Activated B cell treated with CpG ODN at 0.5 μM for 24 hours (primary cell): ENCODE measurements around the gene SYNJ1. TPM values are rescaled to one million over a fixed set of nuclear protein-coding genes. Genes with fewer than 3 reads are reported as not detected.

ENCODE experiments used
- ATAC-seq: fragments of 200-7000 bp; cut with Tn5 transposase; one replicate; pipeline ENCODE4 v1.10.0; 2021; ENCODE audit warnings: low read depth, mild to moderate bottlenecking, moderate library complexity
- CTCF ChIA-PET: fragments of 350-600 bp; sonication (Branson Sonifier 250); formaldehyde crosslinking; loops from one replicate; lab custom pipeline; 2021; ENCODE audit warnings: antibody characterized with exemption; lab: Charles Lee
- POLR2A ChIA-PET: fragments of 350-600 bp; sonication (Branson Sonifier 250); formaldehyde crosslinking; loops from one replicate; lab custom pipeline; 2021; ENCODE audit warnings: antibody characterized with exemption; lab: Charles Lee
- DNase-seq: peaks from one replicate; pipeline ENCODE4 v3.0.0; 2022
- H3K27ac Mint-ChIP-seq: one replicate; pipeline ENCODE4 v1.8.0; 2020; ENCODE audit warnings: mixed read lengths
- H3K27me3 Mint-ChIP-seq: one replicate; pipeline ENCODE4 v1.8.0; 2021; ENCODE audit warnings: mixed read lengths
- H3K36me3 Mint-ChIP-seq: one replicate; pipeline ENCODE4 v1.8.0; 2021; ENCODE audit warnings: low read depth, mixed read lengths
- H3K4me1 Mint-ChIP-seq: one replicate; pipeline ENCODE4 v1.8.0; 2021; ENCODE audit warnings: mixed read lengths
- H3K4me3 Mint-ChIP-seq: one replicate; pipeline ENCODE4 v1.8.0; 2020; ENCODE audit warnings: mild to moderate bottlenecking, mixed read lengths
- H3K9me3 Mint-ChIP-seq: one replicate; pipeline ENCODE4 v1.8.0; 2020; ENCODE audit warnings: mixed read lengths
- CTCF ChIP-seq: fragments of 200-600 bp; IDR thresholded peaks from one replicate; pipeline ENCODE4 v1.8.0; 2022; ENCODE audit warnings: antibody characterized with exemption, mild to moderate bottlenecking
- intact Hi-C: fragments of 100-400 bp; cut with micrococcal nuclease; formaldehyde crosslinking; loops from one replicate; pipeline ENCODE4 v1.15.1; 2024
- total RNA-seq: library from RNA; stranded (reverse); gene quantifications from 2 replicates; pipeline ENCODE4 v1.2.3, GENCODE V29; 2022

The SYNJ1 gene
- total RNA-seq, 1 donor from 2014 or later, result 5.2 TPM

GRCh38 chr21:32770871-32771523, 43.2 kb upstream of the SYNJ1 start:
- Mint-ChIP-seq H3K36me3 (peaks cover 41% of the 10 kb centered on the region), H3K4me3 (peak overlapping the region; percentile 96), H3K27ac (peak overlapping the region; percentile 88), H3K27me3 (peaks cover 2% of the 10 kb centered on the region), H3K4me1 (peaks cover 45% of the 10 kb centered on the region), H3K9me3 (no peaks in the 10 kb centered on the region)
- intact Hi-C loops, result loop anchor here (1.0 to 5.0 kb wide), 6 partner anchors 43 to 708 kb away; partner anchors contain the start of genes CFAP298, MIS18A, SYNJ1 and TMEM50B
- CTCF ChIA-PET, result interaction anchor here (0.6 to 1.4 kb wide), 10 partner anchors 13 to 709 kb away, joined by 3 to 6 read pairs (median 3); partner anchors contain the start of genes SYNJ1 and TMEM50B
- DNase-seq, result no peak
- no peak for TF ChIP-seq CTCF
- POLR2A ChIA-PET, result interaction anchor here (0.6 to 2.5 kb wide), 28 partner anchors 14 to 1839 kb away, joined by 3 to 55 read pairs (median 5); partner anchors contain the start of genes CFAP298, CRYZL1, DNAJC28 and MIS18A
- peak; percentile 37 for ATAC-seq

- H3K36me3 Mint-ChIP-seq, result peaks cover 58% of the 10 kb centered on the region
These were observed 40.7 kb upstream of the SYNJ1 start for GRCh38 chr21:32768530-32768929.

GRCh38 chr21:32765058-32765457, 37.2 kb upstream of the SYNJ1 start:
- intact Hi-C loops, result no loop called here
- Mint-ChIP-seq H3K27ac (no peak overlapping the region), H3K36me3 (peaks cover 69% of the 10 kb centered on the region), H3K4me3 (no peak overlapping the region), H3K9me3 (no peaks in the 10 kb centered on the region), H3K4me1 (peaks cover 43% of the 10 kb centered on the region), H3K27me3 (no peaks in the 10 kb centered on the region)
- no peak for DNase-seq
- no peak for ATAC-seq
- ChIA-PET CTCF (no interaction called here), POLR2A (no interaction called here)
- no peak for TF ChIP-seq CTCF

More at GRCh38 chr21:32768530-32768929, 40.7 kb upstream of the SYNJ1 start:
- Mint-ChIP-seq H3K27me3 (peaks cover 2% of the 10 kb centered on the region), H3K9me3 (no peaks in the 10 kb centered on the region), H3K4me1 (peaks cover 65% of the 10 kb centered on the region), H3K4me3 (no peak overlapping the region), H3K27ac (no peak overlapping the region)
- ATAC-seq, result no peak
- ChIA-PET CTCF (no interaction called here), POLR2A (no interaction called here)
- intact Hi-C loops, result no loop called here
- DNase-seq, result no peak
- TF ChIP-seq CTCF, result no peak

GRCh38 chr21:32764186-32764585, 36.4 kb upstream of the SYNJ1 start:
- Mint-ChIP-seq H3K4me3 (no peak overlapping the region), H3K4me1 (peaks cover 34% of the 10 kb centered on the region), H3K27me3 (no peaks in the 10 kb centered on the region), H3K27ac (no peak overlapping the region), H3K36me3 (peaks cover 75% of the 10 kb centered on the region), H3K9me3 (no peaks in the 10 kb centered on the region)
- TF ChIP-seq CTCF, result no peak
- intact Hi-C loops, result no loop called here
- ChIA-PET CTCF (no interaction called here), POLR2A (no interaction called here)
- DNase-seq (no peak), ATAC-seq (no peak)

GRCh38 chr21:32757804-32758203, 30.0 kb upstream of the SYNJ1 start:
- H3K36me3 Mint-ChIP-seq, result peaks cover 77% of the 10 kb centered on the region
- intact Hi-C loops, result no loop called here
- ChIA-PET CTCF (interaction anchor here (1.4 kb wide), 1 partner anchor 14 kb away, joined by 5 read pairs; the partner anchor contains the start of gene PAXBP1), POLR2A (no interaction called here)
- no peaks in the 10 kb centered on the region for H3K9me3 Mint-ChIP-seq
- ATAC-seq (no peak), DNase-seq (no peak)
- no peak overlapping the region for H3K4me3 Mint-ChIP-seq
- H3K27me3 Mint-ChIP-seq, result no peaks in the 10 kb centered on the region
- no peaks in the 10 kb centered on the region for H3K4me1 Mint-ChIP-seq
- H3K27ac Mint-ChIP-seq, result no peak overlapping the region
- no peak for TF ChIP-seq CTCF
